Measurements from ENCODE around the gene APEX1. TPM values are rescaled to one million over a fixed set of nuclear protein-coding genes. Genes with fewer than 3 reads are reported as not detected.
A peak's percentile ranks its signal among the peaks of the same experiment; 100 is the strongest.

Gene APEX1
- total RNA-seq, 2 experiments from 2014 or later, result 135 to 142 TPM

- Mint-ChIP-seq H3K4me1 (ENCODE audit: low read depth) (peaks cover 13% of the 10 kb centered on the region), H3K27ac (no peak overlapping the region), H3K27me3 (ENCODE audit: low read depth) (no peaks in the 10 kb centered on the region), H3K36me3 (ENCODE audit: low read depth) (peaks cover 4% of the 10 kb centered on the region), H3K9me3 (ENCODE audit: insufficient read depth) (no peaks in the 10 kb centered on the region), H3K4me3 (no peak overlapping the region)
- DNase-seq (no peak), ATAC-seq (no peak)
- ChIA-PET CTCF (interaction anchor here (0.7 kb wide), 1 partner anchor 13 kb away, joined by 3 read pairs; no protein-coding TSS in a partner anchor), POLR2A (no interaction called here)
Measured at GRCh38 chr14:20421267-20421666, 33.8 kb upstream of the APEX1 start.

GRCh38 chr14:20422886-20423285, 32.1 kb upstream of the APEX1 start:
- Mint-ChIP-seq H3K9me3 (ENCODE audit: insufficient read depth) (no peaks in the 10 kb centered on the region), H3K27ac (no peak overlapping the region), H3K4me1 (ENCODE audit: low read depth) (peaks cover 16% of the 10 kb centered on the region), H3K4me3 (no peak overlapping the region), H3K27me3 (ENCODE audit: low read depth) (no peaks in the 10 kb centered on the region), H3K36me3 (ENCODE audit: low read depth) (peaks cover 4% of the 10 kb centered on the region)
- DNase-seq, result no peak
- no peak for ATAC-seq
- ChIA-PET CTCF (interaction anchor here (1.3 to 4.6 kb wide), 2 partner anchors 8 to 29 kb away, joined by 3 to 38 read pairs; no protein-coding TSS in a partner anchor), POLR2A (no interaction called here)

- H3K4me3 Mint-ChIP-seq, result no peak overlapping the region
- H3K9me3 Mint-ChIP-seq (ENCODE audit: insufficient read depth), result no peaks in the 10 kb centered on the region
- DNase-seq (no peak), ATAC-seq (no peak)
- H3K27ac Mint-ChIP-seq, result no peak overlapping the region
- H3K36me3 Mint-ChIP-seq (ENCODE audit: low read depth), result peaks cover 9% of the 10 kb centered on the region
- POLR2A ChIA-PET, result interaction anchor here (1.0 to 1.2 kb wide), 2 partner anchors 9 to 45 kb away, joined by 3 read pairs; partner anchors contain the start of gene PNP
- no peaks in the 10 kb centered on the region for H3K27me3 Mint-ChIP-seq (ENCODE audit: low read depth)
- H3K4me1 Mint-ChIP-seq (ENCODE audit: low read depth), result peaks cover 36% of the 10 kb centered on the region
- CTCF ChIA-PET, result interaction anchor here (1.0 to 4.6 kb wide), 2 partner anchors 10 to 45 kb away, joined by 4 to 38 read pairs; no protein-coding TSS in a partner anchor
Measured at GRCh38 chr14:20424851-20425250, 30.2 kb upstream of the APEX1 start.

- ChIA-PET POLR2A (interaction anchor here (1.6 to 3.3 kb wide), 4 partner anchors 11 to 34 kb away, joined by 4 to 22 read pairs (median 12); partner anchors contain the start of genes PIP4P1 and TEP1), CTCF (interaction anchor here (1.8 to 3.8 kb wide), 2 partner anchors 12 to 15 kb away, joined by 4 to 24 read pairs; no protein-coding TSS in a partner anchor)
Measured at GRCh38 chr14:20427231-20428009, 27.6 kb upstream of the APEX1 start.

GRCh38 chr14:20428010-20428365, 27.0 kb upstream of the APEX1 start:
- ATAC-seq (peak; percentile 36), DNase-seq (no peak)
- POLR2A ChIA-PET, result interaction anchor here (1.0 to 3.3 kb wide), 5 partner anchors 10 to 85 kb away, joined by 4 to 22 read pairs (median 10); partner anchors contain the start of genes PARP2, PIP4P1 and TEP1
- Mint-ChIP-seq H3K4me1 (ENCODE audit: low read depth) (peaks cover 45% of the 10 kb centered on the region), H3K36me3 (ENCODE audit: low read depth) (peaks cover 9% of the 10 kb centered on the region), H3K27ac (peak overlapping the region; percentile 94), H3K27me3 (ENCODE audit: low read depth) (no peaks in the 10 kb centered on the region), H3K4me3 (peak overlapping the region; percentile 78), H3K9me3 (ENCODE audit: insufficient read depth) (no peaks in the 10 kb centered on the region)
- CTCF ChIA-PET, result interaction anchor here (1.2 to 3.8 kb wide), 3 partner anchors 13 to 253 kb away, joined by 3 to 24 read pairs (median 4); no protein-coding TSS in a partner anchor

More at GRCh38 chr14:20427231-20428009, 27.6 kb upstream of the APEX1 start:
- ATAC-seq (peak; percentile 59), DNase-seq (peak; percentile 48)
- Mint-ChIP-seq H3K36me3 (ENCODE audit: low read depth) (peaks cover 9% of the 10 kb centered on the region), H3K27ac (peak overlapping the region; percentile 94), H3K9me3 (ENCODE audit: insufficient read depth) (no peaks in the 10 kb centered on the region), H3K4me1 (ENCODE audit: low read depth) (peaks cover 45% of the 10 kb centered on the region), H3K27me3 (ENCODE audit: low read depth) (no peaks in the 10 kb centered on the region), H3K4me3 (peak overlapping the region; percentile 78)

- peaks cover 9% of the 10 kb centered on the region for H3K36me3 Mint-ChIP-seq (ENCODE audit: low read depth)
- H3K27ac Mint-ChIP-seq, result peak overlapping the region; percentile 94
- no peak for DNase-seq
- H3K4me3 Mint-ChIP-seq, result peak overlapping the region; percentile 78
- CTCF ChIA-PET, result interaction anchor here (0.8 to 3.8 kb wide), 5 partner anchors 11 to 252 kb away, joined by 3 to 24 read pairs (median 4); no protein-coding TSS in a partner anchor
- no peaks in the 10 kb centered on the region for H3K27me3 Mint-ChIP-seq (ENCODE audit: low read depth)
- POLR2A ChIA-PET, result interaction anchor here (1.0 to 3.3 kb wide), 7 partner anchors 9 to 86 kb away, joined by 4 to 22 read pairs (median 10); partner anchors contain the start of genes APEX1, OSGEP, PARP2 and PIP4P1
- ATAC-seq, result peak; percentile 19
- no peaks in the 10 kb centered on the region for H3K9me3 Mint-ChIP-seq (ENCODE audit: insufficient read depth)
- H3K4me1 Mint-ChIP-seq (ENCODE audit: low read depth), result peaks cover 42% of the 10 kb centered on the region
Measured at GRCh38 chr14:20428802-20429201, 26.2 kb upstream of the APEX1 start.

- H3K27ac Mint-ChIP-seq, result peak overlapping the region; percentile 94
- H3K4me3 Mint-ChIP-seq, result peak overlapping the region; percentile 78
- CTCF ChIA-PET, result interaction anchor here (0.8 to 3.8 kb wide), 5 partner anchors 11 to 33 kb away, joined by 3 to 24 read pairs (median 5); partner anchors contain the start of gene PIP4P1
- H3K27me3 Mint-ChIP-seq (ENCODE audit: low read depth), result no peaks in the 10 kb centered on the region
- ATAC-seq (peak; percentile 51), DNase-seq (peak; percentile 43)
- POLR2A ChIA-PET, result interaction anchor here (0.7 to 3.3 kb wide), 5 partner anchors 11 to 40 kb away, joined by 3 to 22 read pairs (median 10); partner anchors contain the start of genes PIP4P1, PNP and TEP1
- peaks cover 9% of the 10 kb centered on the region for H3K36me3 Mint-ChIP-seq (ENCODE audit: low read depth)
- no peaks in the 10 kb centered on the region for H3K9me3 Mint-ChIP-seq (ENCODE audit: insufficient read depth)
- H3K4me1 Mint-ChIP-seq (ENCODE audit: low read depth), result peaks cover 42% of the 10 kb centered on the region
Measured at GRCh38 chr14:20429801-20430669, 25.0 kb upstream of the APEX1 start.

- no peaks in the 10 kb centered on the region for H3K9me3 Mint-ChIP-seq (ENCODE audit: insufficient read depth)
Measured at GRCh38 chr14:20434701-20435581, 20.1 kb upstream of the APEX1 start.

GRCh38 chr14:20435582-20436362, 19.3 kb upstream of the APEX1 start, which contains the start of gene KLHL33:
Gene KLHL33, minus strand, starts transcription at chr14:20436166. Its CDS starts 355 bp downstream, at chr14:20435811.
- Mint-ChIP-seq H3K4me3 (no peak within 1 kb of the TSS), H3K9me3 (ENCODE audit: insufficient read depth) (no peaks in the 10 kb centered on the region), H3K27ac (no peak within 1 kb of the TSS), H3K36me3 (ENCODE audit: low read depth) (no peaks in the 10 kb centered on the region), H3K4me1 (ENCODE audit: low read depth) (peaks cover 10% of the 10 kb centered on the region), H3K27me3 (ENCODE audit: low read depth) (no peaks in the 10 kb centered on the region)
- ChIA-PET CTCF (interaction anchor here (1.2 kb wide), 1 partner anchor 20 kb away, joined by 4 read pairs; no protein-coding TSS in a partner anchor), POLR2A (no interaction called here)
- DNase-seq (no peak), ATAC-seq (no peak)

More at GRCh38 chr14:20434701-20435581, 20.1 kb upstream of the APEX1 start:
- Mint-ChIP-seq H3K27me3 (ENCODE audit: low read depth) (no peaks in the 10 kb centered on the region), H3K4me3 (no peak overlapping the region), H3K27ac (no peak overlapping the region), H3K4me1 (ENCODE audit: low read depth) (peaks cover 8% of the 10 kb centered on the region), H3K36me3 (ENCODE audit: low read depth) (no peaks in the 10 kb centered on the region)
- CTCF ChIA-PET, result no interaction called here
- no peak for ATAC-seq
- POLR2A ChIA-PET, result no interaction called here
- DNase-seq, result no peak

- ATAC-seq, result no peak
- ChIA-PET CTCF (interaction anchor here (1.2 kb wide), 1 partner anchor 21 kb away, joined by 4 read pairs; no protein-coding TSS in a partner anchor), POLR2A (no interaction called here)
- Mint-ChIP-seq H3K36me3 (ENCODE audit: low read depth) (no peaks in the 10 kb centered on the region), H3K27me3 (ENCODE audit: low read depth) (no peaks in the 10 kb centered on the region), H3K9me3 (ENCODE audit: insufficient read depth) (no peaks in the 10 kb centered on the region), H3K27ac (no peak overlapping the region), H3K4me3 (no peak overlapping the region), H3K4me1 (ENCODE audit: low read depth) (peaks cover 14% of the 10 kb centered on the region)
- DNase-seq, result no peak
Measured at GRCh38 chr14:20436363-20436755, 18.7 kb upstream of the APEX1 start.

All from activated CD8-positive, alpha-beta T cell treated with anti-CD3 and anti-CD28 coated beads, Interleukin-2, amount 10 ng/mL, durations not matched to agents 7 days and 5 days (primary cell).